DMS153 treated with DMSO at 0.1 percent for 48 hours (cell line): ENCODE measurements around the gene ISG20.
"Not testable (repeated sequence)": the region's sequence is repeated elsewhere in the genome, so short reads cannot be mapped to it uniquely, and the experiment has no call there.

ENCODE experiments used
- DNase-seq: peaks from one replicate; lab custom pipeline; 2025; ENCODE audit not compliant: unreplicated experiment; lab: John Stamatoyannopoulos, UW

ISG20 gene

DNA sequence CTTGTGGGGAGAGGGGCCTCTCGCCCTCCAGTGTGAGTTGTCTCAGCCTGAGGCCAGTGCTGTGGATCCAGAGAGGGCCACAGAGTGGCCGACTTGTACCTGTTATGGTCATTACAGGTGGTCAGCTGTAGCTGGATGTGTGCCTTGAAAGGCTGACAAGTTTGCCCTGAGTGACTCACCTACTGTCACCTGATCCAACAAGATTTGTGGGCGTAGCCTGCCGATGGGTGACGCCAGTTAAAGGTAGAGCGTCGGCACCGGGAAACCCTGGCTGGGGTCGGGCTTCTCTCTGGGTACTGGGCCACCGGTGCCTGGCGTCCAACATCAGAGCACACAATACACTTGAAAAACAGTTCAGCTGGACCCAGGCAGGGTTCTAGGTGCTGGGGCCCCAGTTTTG, 2.8 kb upstream of the ISG20 start:
- no peak for DNase-seq

DNA sequence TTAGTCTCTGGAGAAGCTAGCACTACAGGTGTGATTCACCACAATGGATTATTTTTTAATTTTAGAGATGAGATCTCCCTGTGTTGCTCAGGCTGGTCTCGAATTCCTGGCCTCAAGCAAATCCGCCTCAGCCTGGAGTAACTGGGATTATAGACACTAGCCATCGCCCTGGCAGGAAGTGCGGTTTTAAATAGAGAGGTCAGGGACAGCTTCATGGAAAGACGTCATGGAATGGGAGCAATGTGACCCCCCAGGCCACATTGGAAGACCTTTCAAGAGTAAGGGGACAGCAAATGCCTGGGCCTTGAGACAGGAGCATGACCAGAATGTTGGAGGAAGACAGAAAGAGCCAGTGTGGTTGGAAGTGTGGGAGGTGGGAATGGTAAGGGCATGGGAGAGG, 2.2 kb upstream of the ISG20 start:
- no peak for DNase-seq

DNA sequence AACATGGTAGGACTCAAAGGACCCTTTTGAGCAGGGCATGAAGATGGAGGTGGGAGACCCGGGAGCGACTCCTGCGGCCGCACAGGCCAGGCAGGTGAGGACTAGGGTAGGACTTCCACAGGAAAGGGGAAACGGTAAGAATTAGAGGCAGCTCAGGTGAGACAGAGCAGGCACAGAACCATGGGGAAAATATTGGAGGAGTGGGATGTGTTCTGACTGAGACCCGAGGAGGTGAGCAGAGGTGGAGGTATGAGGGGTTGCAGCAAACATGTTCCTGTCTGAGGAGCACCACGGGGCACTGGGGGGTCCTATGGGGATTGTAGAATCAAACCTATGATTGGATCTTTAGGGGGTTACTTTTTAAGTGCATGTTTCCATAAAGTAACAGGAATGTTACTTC, 1.4 kb upstream of the ISG20 start:
- no peak for DNase-seq

DNA sequence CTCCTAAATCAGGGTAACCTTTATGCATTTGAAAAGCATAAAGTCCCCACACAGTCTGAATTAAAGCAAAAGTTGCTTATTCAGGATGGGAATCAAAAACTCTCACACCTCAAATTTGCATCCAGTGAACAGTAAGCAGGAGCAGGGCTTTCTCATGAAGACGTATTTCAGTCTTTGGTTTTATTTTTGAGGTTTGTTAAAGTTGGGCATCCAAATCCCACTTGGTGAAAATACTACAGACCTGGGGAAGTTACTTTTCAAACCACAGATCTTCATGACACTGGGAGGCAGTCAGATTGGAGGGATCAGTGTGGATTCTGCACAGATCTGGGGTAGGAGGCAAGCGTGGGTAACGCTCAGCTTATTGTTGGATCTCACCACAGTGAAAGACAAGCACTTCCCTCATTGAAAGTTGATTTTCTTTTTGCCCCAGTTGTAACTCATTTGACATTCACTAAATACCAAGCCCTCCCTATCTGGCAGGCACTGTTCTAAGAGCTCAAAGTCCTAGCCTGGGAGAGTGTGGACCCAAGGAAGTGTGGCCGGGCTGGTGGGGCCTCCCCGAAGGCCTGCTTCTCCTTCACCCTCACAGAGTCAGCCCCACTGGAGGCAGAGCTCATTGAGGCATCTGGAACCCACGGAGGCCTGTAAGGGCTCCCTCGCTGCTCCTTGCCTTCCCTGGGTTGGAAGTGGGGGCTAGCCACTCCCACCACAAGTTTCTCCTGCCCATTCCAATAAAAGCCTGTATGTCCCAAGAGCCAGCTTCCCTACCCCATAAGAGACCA, 783 bp upstream of the ISG20 start:
- no peak for DNase-seq

DNA sequence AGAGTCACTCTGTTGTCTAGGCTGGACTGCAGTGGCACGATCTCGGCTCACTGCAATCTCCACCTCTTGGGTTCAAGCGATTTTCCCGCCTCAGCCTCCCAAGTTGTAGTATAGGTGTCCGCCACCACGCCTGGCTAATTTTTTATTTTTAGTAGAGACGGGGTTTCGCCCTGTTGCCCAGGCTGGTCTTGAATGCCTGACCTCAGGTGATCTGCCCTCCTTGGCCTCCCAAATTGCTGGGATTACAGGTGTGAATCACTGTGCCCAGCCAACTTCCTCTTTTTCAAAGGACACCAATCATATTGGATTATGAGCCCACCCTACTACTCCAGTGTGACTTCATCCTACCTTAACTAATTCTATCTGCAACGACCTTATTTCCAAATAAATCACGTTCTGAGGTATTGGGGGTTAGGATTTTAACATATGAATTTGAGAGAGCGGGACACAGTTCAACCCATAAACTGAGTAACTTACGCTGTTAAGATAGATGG, 3.2 kb downstream of the ISG20 start:
- no peak for DNase-seq

DNA sequence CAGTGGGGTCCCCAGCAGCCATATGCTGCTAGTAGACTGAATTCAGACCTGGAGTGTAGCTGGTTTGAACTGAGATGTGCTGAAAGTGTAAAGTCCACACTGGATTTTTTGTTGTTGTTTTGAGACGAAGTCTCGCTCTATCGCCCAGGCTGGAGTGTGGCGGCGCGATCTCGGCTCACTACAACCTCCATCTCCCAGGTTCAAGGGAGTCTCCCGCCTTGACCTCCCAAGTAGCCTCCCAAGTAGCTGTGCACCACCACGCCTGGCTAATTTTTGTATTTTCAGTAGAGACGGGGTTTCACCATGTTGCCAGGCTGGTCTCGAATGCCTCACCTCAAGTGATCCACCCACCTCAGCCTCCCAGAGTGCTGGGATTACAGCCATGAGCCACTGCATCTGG, 3.7 kb downstream of the ISG20 start:
- DNase-seq = not testable (repeated sequence)

DNA sequence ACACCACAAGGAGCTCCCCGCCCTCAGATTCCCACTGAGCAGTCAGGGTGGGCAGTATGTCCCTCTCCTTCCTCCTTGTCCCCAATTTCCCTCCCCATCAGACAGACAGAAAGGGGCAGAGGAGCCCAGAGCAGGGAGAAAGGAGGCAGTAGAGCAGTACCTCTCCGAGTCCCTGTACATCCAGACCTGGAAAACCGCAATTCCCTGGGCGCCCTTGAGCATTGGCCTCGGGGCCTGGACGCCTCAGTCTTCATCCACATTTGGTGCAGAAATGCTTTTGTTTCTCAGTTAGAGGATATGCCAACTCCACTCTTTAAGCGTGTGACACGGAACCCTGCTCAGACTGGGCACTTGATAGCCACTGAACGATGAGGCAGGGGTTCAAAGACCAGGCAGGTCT, 5.9 kb downstream of the ISG20 start:
- no peak for DNase-seq

DNA sequence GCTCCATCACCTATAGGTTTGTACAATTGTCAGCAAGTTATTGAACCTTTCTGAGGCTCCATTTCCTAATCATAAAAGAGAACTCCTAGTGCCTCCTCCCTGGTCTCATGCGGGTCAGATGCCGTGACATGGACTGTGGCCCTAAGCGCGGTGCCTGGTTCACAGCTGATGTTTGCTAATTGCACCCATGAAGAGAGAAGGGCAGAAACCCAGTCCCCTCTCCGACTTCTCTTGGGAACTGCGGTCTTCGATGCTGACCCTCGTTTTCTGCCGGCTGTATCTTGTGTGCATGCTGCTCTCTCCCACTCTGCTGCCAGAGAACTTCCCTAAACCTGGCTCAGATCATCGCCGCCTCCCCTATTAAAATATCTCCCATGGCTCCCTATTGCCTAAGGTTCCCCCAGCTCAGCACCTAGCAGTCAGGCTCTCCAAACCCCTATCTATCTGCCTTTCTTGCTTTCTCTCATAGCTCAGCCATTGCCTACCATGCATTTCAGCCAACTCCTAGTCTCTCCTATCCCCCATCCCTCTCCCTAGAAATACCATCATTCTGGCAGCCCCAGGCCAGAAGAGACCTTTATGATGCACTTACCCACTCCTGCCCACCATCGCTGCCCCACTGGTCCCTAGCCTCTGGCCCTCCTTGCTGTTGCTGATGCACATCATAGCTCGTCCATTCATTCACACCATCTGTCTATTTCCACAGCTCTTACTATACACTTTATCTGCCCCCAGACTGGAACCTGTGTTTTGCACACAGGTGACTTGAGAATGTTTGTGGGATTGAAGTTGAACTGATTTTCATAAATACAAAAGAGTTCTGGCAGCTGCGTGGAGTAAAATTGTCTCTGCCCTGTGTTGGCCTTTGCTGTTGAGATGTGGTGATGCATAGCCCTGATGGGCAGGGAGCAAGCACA, 6.6 kb downstream of the ISG20 start:
- DNase-seq = no peak

DNA sequence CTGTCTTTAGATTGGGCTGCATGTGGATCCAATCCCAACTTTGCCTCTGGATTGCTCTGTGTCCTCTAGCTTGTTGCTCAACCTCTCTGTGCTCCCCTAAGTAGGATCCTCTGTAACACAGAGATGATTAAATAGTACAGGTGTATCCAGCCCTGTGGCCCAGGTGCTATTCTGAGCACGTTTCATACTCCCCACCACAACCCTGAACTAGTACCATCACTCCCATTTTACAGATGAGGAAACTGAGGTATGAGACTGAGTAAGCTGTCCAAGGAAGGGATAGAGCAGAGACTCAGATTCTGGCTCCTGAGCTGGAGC, 7.2 kb downstream of the ISG20 start:
- DNase-seq = no peak

DNA sequence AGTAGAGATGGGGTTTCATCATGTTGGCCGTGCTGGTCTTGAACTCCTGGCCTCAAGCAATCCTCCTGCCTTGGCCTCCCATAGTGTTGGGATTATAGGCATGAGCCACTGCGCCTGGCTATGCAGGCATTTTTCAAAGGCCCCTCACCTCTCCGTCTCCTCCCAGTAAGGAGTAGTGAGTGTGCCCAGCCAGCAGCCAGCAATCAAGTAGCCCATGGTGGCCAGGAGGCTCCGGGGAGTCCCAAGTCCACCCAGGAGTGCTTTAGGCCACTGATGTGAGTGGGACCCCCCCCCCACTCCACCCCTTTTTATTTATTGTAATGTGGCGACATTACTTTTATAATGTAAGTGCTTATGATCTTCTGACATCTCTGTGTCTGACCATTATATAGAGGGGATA, 8.1 kb downstream of the ISG20 start:
- no peak for DNase-seq

DNA sequence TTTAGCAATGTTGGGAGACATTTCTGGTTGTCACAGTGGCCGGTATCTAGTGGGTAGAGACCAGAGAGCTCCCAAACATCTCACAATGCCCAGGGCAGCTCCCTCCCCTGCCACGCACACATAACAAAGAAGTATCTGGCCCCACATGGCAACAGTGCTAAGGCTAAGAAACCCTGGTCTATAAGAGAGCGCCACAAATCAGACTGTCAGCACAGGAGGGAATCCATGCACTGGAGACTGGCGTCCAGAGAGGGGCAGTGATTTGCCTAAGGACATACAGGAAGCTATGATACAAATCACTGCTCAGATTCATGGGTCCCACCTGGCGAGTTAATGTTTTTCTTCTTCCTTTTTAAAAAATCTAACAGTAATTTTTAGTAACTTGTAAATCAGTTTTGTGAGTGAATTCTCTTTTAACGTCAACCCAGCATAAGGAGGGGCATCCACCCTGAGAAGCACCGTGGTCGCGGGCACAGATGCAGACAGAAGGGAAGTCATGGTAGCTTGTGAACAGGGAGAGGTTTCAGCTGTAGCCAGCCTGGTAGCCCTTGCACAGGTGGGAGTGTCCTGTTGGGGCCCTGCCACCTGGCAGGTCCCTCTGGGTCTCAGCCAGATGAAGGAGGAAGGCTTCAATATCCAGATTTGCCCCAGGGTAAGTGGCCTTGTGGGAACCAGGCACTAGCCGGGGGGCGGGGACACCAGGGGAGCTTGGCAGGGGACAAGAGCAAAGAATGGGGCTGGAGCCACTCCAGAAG, 8.7 kb downstream of the ISG20 start:
- DNase-seq = no peak

DNA sequence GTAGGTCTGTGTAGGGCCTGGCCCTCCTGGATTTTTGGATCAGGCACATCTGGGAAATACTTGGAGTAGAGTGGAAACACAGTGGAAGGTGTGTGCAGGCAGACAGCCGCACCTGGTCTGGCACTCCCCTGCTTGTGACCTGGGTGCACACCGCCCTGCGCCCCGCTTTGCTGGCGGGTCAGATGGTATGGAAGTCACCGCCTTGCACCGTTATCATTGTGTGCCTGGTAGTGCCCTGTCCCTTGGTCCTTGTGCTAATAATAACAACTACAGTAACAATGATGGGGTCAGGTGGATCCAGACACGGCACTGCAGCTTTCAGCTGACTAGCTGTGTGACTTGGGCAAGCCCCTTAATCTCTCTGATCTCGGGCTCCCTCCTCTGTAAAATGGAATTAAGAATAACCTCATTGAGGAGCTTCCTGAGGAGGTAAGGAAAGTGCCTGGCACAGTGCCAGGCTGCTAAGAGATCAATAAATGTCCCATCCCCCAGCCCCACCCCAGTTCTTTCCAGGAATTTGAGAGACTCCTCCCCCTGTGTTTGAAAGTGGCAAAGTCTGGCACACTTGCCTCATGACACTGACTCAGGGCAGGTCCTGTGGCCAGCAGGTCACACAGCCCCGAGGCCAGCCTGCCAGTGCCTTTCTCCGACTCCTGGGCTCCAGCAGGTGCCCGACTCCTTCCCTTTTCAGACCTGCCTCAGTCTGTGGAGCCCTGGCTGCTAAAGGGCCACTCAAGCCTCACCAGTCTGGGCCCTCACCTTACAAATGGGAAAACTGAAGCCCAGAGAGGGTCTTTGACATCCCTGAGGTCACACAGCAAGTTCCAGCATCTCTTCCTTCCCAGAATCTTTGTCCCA, 9.8 kb downstream of the ISG20 start:
- no peak for DNase-seq

DNA sequence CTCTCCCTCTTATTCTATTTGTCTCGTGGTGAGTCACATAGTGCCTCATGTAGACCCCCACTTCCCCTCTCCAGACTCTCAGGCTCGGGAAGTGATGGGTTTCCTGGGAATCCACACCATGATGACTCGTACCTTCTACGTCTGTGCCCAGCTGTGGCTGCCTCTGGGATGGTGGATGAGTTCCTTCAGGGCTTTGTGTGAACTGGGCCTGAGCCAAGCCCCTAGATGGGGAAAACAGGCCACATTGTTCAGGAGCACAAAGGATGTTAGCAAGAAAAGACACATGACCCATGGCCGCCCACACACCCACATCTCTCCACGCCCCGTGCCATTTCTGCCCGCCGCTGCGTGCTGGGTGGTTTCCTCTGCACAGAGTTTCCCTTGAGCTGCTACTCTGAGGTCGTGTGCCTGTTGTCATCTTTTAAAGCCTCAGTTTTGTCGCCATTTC, 10.5 kb downstream of the ISG20 start:
- no peak for DNase-seq

DNA sequence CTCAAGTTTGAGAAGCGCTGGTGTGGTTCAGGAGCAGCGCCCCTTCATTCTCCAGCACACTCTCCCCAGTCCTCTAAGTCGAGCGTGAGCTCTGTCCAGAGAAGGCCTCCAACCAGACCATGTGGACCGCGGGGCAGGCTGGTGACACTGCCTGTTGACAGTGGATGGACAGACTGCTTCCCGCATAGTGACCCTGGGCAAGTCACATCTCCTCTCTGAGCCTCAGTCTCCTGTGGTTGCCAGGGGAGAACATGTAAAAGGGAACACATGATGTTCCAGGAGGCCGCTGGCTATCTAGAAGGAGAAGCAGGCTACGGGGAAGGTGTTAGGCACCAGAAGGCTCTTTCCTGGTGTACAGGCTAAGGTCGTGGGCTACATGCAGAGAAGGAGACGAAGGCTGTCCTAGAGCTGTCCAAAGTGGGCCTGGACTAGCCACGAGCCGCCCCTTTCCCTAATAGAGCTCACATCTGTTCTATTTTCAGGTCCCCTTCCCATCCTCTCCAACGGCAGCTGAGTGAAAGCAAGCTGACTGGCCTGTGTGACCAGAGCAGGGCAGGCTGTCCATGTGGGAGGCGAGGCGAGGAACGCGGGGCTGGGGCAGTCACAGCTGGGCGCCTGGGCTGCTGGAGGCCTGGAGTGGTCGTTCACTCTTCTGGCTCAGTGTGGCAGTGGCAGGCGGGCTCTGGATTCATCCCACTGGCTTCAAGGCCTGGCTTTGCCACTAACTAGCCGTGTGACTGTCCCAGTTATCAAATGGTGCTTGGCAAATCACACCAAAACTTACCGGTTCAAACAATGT, 11.1 kb downstream of the ISG20 start:
- DNase-seq = no peak

DNA sequence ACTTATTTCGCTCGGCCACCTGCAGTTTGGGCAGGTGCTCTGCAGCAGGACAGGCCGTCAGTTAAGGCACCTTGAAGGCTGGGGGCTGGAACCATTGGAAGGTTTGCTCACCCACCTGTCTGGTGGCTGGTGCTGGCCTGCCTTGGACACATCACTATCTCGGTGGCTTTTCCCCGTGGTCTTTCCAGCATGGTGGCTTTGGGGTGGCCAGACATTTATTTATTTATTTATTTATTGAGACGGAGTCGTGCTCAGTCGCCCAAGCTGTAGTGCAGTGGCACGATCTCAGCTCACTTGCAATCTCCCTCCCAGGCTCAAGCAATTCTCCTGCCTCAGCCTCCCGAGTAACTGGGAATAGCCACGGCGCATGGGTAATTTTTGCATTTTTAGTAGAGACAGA, 11.7 kb downstream of the ISG20 start:
- no peak for DNase-seq

DNA sequence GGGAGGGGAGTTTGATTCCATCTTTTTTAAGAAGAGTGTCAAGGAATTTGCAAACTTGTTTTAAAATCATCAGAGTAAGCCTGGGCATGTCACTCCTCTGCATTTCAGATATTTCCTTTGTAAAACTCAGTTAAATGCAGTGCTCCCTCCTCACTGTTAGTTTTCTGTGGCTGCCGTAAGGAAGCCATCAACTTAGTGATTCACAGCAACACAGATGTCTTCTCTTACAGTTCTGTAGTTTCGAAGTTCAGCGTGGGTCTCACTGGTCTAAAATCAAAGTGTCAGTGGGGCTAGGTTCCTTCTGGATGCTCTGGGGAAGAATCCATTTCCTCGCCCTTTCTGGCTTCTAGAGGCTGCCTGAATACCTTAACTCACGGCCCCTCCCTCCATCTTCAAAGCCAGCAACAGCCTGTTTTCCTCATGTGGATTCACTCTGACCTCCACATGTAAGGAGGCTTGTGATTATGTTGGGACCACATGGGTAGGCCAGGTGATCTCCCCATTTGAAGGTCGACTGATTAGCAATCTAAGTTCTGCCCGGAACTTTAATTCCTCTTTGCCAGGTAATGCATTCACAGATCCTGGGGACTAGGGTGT, 12.4 kb downstream of the ISG20 start:
- no peak for DNase-seq

DNA sequence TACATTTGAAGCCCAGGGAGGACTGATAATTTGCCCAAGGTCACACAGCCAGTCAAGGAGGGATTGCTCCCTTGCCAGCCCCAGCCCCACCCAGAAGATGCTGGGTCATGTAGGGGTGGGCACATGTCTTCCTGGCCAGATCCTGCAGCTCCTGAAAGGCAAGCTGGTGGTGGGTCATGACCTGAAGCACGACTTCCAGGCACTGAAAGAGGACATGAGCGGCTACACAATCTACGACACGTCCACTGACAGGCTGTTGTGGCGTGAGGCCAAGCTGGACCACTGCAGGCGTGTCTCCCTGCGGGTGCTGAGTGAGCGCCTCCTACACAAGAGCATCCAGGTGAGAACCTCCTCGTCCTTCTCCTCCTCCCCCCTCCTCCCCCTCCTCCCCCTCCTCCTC, 13.2 kb downstream of the ISG20 start:
- DNase-seq = no peak

DNA sequence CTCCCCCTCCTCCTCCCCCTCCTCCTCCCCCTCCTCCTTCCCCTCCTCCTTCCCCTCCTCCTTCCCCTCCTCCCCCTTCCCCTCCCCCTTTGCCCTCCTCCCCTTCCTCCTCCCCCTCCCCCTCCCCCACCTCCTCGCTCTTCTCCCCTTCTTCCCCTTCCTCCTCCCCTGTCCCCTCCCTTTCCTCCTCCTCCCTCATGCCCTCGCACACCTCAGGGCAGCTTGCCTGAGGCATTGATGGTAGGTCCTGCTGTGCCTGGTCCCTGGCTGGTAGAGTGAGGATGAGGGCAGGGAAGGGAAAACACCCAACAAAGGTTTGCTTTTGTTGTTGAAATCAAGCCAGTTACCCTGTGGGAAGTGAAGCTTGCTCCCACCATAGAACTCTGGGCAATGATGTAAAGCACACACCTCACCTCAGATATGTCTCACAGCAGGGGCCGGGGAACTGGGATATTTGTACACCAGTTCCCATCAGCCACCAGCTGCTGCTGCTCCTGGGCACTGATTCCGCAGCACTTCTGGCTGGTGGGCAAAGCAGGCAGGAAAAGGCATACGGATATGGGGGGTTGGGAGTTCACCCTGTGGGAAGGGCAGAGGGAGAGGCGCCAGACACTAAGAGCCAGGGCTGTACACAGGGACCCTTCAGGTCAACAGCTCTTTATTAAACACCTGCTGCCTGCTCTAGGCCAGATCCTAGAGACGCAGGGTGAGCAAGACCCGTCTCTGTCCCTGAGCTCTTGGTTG, 13.8 kb downstream of the ISG20 start:
- DNase-seq = no peak
